Gastroesophageal sphincter (tissue), 3 donors: Measurements from ENCODE around the gene TMEM50A.
"Not testable (repeated sequence)": the region's sequence is repeated elsewhere in the genome, so short reads cannot be mapped to it uniquely, and the experiment has no call there.

Source experiments
- EP300 ChIP-seq: sonication (generic); formaldehyde crosslinking; IDR thresholded peaks from one replicate; pipeline ENCODE4 v1.6.1; 2017; ENCODE audit warnings: antibody characterized with exemption, mild to moderate bottlenecking
- POLR2A ChIP-seq, 2 donors: fragments of 450-650 bp; IDR thresholded peaks; one replicate each; pipeline ENCODE4 v1.6.1; 2017; ENCODE audit warnings: antibody characterized with exemption in 2 of 2, mild to moderate bottlenecking in 2 of 2, moderate library complexity in 1 of 2
- POLR2AphosphoS5 ChIP-seq: sonication (generic); formaldehyde crosslinking; IDR thresholded peaks from one replicate; pipeline ENCODE4 v1.6.1; 2017; ENCODE audit warnings: antibody characterized with exemption
- TF ChIP-seq, protein P1 (sequence below), 4 experiments: fragments of 200-600 bp in 2 of 4; fragments of 450-650 bp in 2 of 4; sonication (generic) in 1 of 4; IDR thresholded peaks; one replicate each; pipeline ENCODE4 v1.5.1; 2017 to 2019; ENCODE audit warnings: antibody characterized with exemption in 4 of 4, mild to moderate bottlenecking in 2 of 4, moderate library complexity in 2 of 4

DNA sequence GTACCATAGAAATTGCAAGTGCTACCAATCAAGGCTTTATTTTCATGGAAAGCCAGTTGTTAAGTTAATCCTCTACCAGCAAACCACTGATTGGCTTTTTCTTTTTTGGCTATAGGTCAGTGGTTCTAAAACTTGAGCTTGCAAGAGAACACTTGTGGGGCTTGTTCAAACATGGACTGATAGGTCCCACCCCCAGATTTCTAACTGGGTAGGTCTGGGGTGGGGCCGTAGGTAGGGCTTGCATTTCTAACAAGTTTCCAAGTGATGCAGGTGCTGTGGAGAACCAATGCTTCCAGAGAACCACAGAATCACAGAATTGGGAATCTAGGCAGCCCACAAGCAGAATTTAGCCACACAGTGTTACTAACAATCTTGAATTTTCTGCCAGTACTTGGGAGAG, 45.7 kb downstream of the TMEM50A start:
- TF ChIP-seq, protein P1, sequence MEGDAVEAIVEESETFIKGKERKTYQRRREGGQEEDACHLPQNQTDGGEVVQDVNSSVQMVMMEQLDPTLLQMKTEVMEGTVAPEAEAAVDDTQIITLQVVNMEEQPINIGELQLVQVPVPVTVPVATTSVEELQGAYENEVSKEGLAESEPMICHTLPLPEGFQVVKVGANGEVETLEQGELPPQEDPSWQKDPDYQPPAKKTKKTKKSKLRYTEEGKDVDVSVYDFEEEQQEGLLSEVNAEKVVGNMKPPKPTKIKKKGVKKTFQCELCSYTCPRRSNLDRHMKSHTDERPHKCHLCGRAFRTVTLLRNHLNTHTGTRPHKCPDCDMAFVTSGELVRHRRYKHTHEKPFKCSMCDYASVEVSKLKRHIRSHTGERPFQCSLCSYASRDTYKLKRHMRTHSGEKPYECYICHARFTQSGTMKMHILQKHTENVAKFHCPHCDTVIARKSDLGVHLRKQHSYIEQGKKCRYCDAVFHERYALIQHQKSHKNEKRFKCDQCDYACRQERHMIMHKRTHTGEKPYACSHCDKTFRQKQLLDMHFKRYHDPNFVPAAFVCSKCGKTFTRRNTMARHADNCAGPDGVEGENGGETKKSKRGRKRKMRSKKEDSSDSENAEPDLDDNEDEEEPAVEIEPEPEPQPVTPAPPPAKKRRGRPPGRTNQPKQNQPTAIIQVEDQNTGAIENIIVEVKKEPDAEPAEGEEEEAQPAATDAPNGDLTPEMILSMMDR (IDR thresholded peaks at IDR 0.05) = not testable (repeated sequence)
- TF ChIP-seq POLR2AphosphoS5; POLR2A (IDR thresholded peaks at IDR 0.05); EP300: not testable (repeated sequence)
